B cell (primary cell): ENCODE data around the gene JADE2. TPM values are rescaled to one million over a fixed set of nuclear protein-coding genes. Genes with fewer than 3 reads are reported as not detected.

Experiments
- ATAC-seq: fragments of 200-7000 bp; cut with Tn5 transposase; one replicate; pipeline ENCODE4 v1.10.0; 2021; ENCODE audit warnings: low read depth, mild to moderate bottlenecking, moderate number of reproducible peaks, moderate library complexity
- CTCF ChIA-PET: fragments of 350-600 bp; sonication (Branson Sonifier 250); formaldehyde crosslinking; loops from one replicate; lab custom pipeline; 2021; ENCODE audit warnings: antibody characterized with exemption, inconsistent platforms; lab: Charles Lee
- POLR2A ChIA-PET: fragments of 350-600 bp; sonication (Branson Sonifier 250); formaldehyde crosslinking; loops from one replicate; lab custom pipeline; 2021; ENCODE audit warnings: antibody characterized with exemption; lab: Charles Lee
- DNase-seq: peaks from one replicate; pipeline ENCODE4 v3.0.0; 2013
- H2AFZ ChIP-seq: 2 replicates; pipeline ENCODE4 v1.6.1; 2012; ENCODE audit warnings: mild to moderate bottlenecking, low read depth, low read length; ENCODE audit not compliant: insufficient read depth, poor library complexity, severe bottlenecking
- H3K27ac ChIP-seq, 2 donors: 1 replicate in 1 of 2; 2 replicates in 1 of 2; pipeline ENCODE4 v1.5.1; 2012 to 2013; ENCODE audit warnings: low read length in 2 of 2, mild to moderate bottlenecking in 2 of 2, moderate library complexity in 1 of 2
- H3K27me3 ChIP-seq, 4 experiments: fragments of 200-600 bp in 1 of 4; sonication (generic) in 1 of 4; replicated peaks in 1 of 4; 1 replicate in 2 of 4; 2 replicates in 2 of 4; pipeline versions ENCODE4 v1.6.1 to v1.7.0; 2013 to 2016; ENCODE audit warnings: low read length in 3 of 4, mild to moderate bottlenecking in 2 of 4, mixed read lengths in 1 of 4, moderate library complexity in 1 of 4; ENCODE audit not compliant: insufficient read depth in 4 of 4, control insufficient read depth in 3 of 4; ENCODE audit errors: control extremely low read depth in 1 of 4
- H3K36me3 ChIP-seq, 2 experiments: replicated peaks in 1 of 2; 1 replicate in 1 of 2; 2 replicates in 1 of 2; pipeline versions ENCODE4 v1.6.1 to v1.7.1; 2013; ENCODE audit warnings: low read length in 1 of 2; ENCODE audit not compliant: insufficient read depth in 2 of 2, control insufficient read depth in 1 of 2; ENCODE audit errors: control extremely low read depth in 1 of 2, extremely low read depth in 1 of 2
- H3K4me1 ChIP-seq, 2 donors: fragments of 200-600 bp in 1 of 2; sonication (generic) in 1 of 2; 1 replicate in 1 of 2; 2 replicates in 1 of 2; pipeline versions ENCODE4 v1.5.1 to v1.6.1; 2013 to 2017; ENCODE audit warnings: low read length in 2 of 2; ENCODE audit not compliant: control insufficient read depth in 2 of 2, insufficient read depth in 2 of 2
- H3K4me2 ChIP-seq: replicated peaks from 2 replicates; pipeline ENCODE3; 2012; ENCODE audit warnings: mild to moderate bottlenecking, low read depth, low read length; ENCODE audit not compliant: poor library complexity, severe bottlenecking
- H3K4me3 ChIP-seq, 5 experiments: fragments of 200-600 bp in 1 of 5; sonication (generic) in 1 of 5; 1 replicate in 3 of 5; 2 replicates in 2 of 5; pipeline versions ENCODE4 v1.5.1 to v1.7.0; 2011 to 2016; ENCODE audit warnings: low read length in 4 of 5, mild to moderate bottlenecking in 4 of 5, low read depth in 2 of 5, control low read depth in 1 of 5, moderate library complexity in 1 of 5; ENCODE audit not compliant: insufficient read depth in 1 of 5; ENCODE audit errors: control extremely low read depth in 1 of 5, extremely low read depth in 1 of 5
- H3K79me2 ChIP-seq: fragments of 200-600 bp; sonication (generic); one replicate; pipeline ENCODE4 v1.6.0; 2016; ENCODE audit warnings: low read length; ENCODE audit not compliant: control insufficient read depth, insufficient read depth
- H3K9ac ChIP-seq: fragments of 200-600 bp; sonication (generic); 2 replicates; pipeline ENCODE4 v1.6.1; 2017; ENCODE audit warnings: mild to moderate bottlenecking, low read length, moderate library complexity
- H3K9me3 ChIP-seq, 3 donors: one replicate each; pipeline versions ENCODE4 v1.6.1 to v1.7.1; 2013; ENCODE audit warnings: low read length in 2 of 3; ENCODE audit not compliant: control insufficient read depth in 2 of 3, insufficient read depth in 1 of 3; ENCODE audit errors: control extremely low read depth in 1 of 3
- H4K20me1 ChIP-seq: 2 replicates; pipeline ENCODE4 v1.6.0; 2012; ENCODE audit warnings: mild to moderate bottlenecking, low read length; ENCODE audit not compliant: insufficient read depth, control insufficient read depth, poor library complexity, severe bottlenecking
- H3K27ac Mint-ChIP-seq: one replicate; pipeline ENCODE4 v1.8.0; 2021; ENCODE audit warnings: mixed read lengths
- H3K27me3 Mint-ChIP-seq: one replicate; pipeline ENCODE4 v1.8.0; 2021; ENCODE audit warnings: mixed read lengths
- H3K4me1 Mint-ChIP-seq: one replicate; pipeline ENCODE4 v1.8.0; 2021; ENCODE audit warnings: mixed read lengths
- H3K4me3 Mint-ChIP-seq: one replicate; pipeline ENCODE4 v1.8.0; 2021; ENCODE audit warnings: mixed read lengths
- H3K9me3 Mint-ChIP-seq: one replicate; pipeline ENCODE4 v1.8.0; 2022; ENCODE audit warnings: mixed read lengths; ENCODE audit not compliant: insufficient read depth
- EZH2 ChIP-seq: IDR thresholded peaks from 2 replicates; pipeline ENCODE4 v1.6.1; 2012; ENCODE audit warnings: borderline replicate concordance, low read depth, mild to moderate bottlenecking, moderate library complexity, low read length; ENCODE audit not compliant: insufficient read depth, poor library complexity, severe bottlenecking
- WGBS: methylation state at CpG from one replicate; pipeline ENCODE4 v1.1.5; 2013; ENCODE audit warnings: missing lambda C conversion rate; ENCODE audit not compliant: insufficient coverage; 5-methylcytosine and 5-hydroxymethylcytosine counted together
- intact Hi-C: fragments of 100-400 bp; cut with micrococcal nuclease; formaldehyde crosslinking; loops from one replicate; pipeline ENCODE4 v1.10.0; 2022
- polyA plus RNA-seq: library from polyadenylated mRNA; depleted of rRNA; stranded (reverse); fragments of >200 nt; gene quantifications from 2 replicates; pipeline ENCODE4 v1.2.3, GENCODE V29; 2012
- total RNA-seq, 2 donors: library from RNA; stranded (reverse); fragments of 120-200 nt in 1 of 2; gene quantifications; 1 replicate in 1 of 2; 2 replicates in 1 of 2; pipeline versions ENCODE4 v1.2.3 to v1.2.4, GENCODE V29; 2013 to 2022
- TF ChIP-seq, protein P1 (sequence below): fragments of 200-600 bp; IDR thresholded peaks from one replicate; pipeline ENCODE4 v1.8.0; 2022; ENCODE audit warnings: antibody characterized with exemption, mild to moderate bottlenecking

The JADE2 gene
- total and polyA plus RNA-seq, 2 donors (not counting 1 experiment from before 2014, with no cell fraction given), result 80.5 to 247 TPM

- H4K20me1 ChIP-seq, result peaks cover 99% of the 10 kb centered on the region
- POLR2A ChIA-PET, result no interaction called here
- H3K4me1 ChIP-seq, result no peaks in the 10 kb centered on the region
- no peak overlapping the region for H3K4me3 ChIP-seq
- Mint-ChIP-seq H3K27me3 (no peaks in the 10 kb centered on the region), H3K4me1 (peaks cover 7% of the 10 kb centered on the region), H3K27ac (peak overlapping the region; percentile 56), H3K4me3 (no peak overlapping the region), H3K9me3 (no peaks in the 10 kb centered on the region)
- TF ChIP-seq EZH2, result no peak
- TF ChIP-seq, protein P1, sequence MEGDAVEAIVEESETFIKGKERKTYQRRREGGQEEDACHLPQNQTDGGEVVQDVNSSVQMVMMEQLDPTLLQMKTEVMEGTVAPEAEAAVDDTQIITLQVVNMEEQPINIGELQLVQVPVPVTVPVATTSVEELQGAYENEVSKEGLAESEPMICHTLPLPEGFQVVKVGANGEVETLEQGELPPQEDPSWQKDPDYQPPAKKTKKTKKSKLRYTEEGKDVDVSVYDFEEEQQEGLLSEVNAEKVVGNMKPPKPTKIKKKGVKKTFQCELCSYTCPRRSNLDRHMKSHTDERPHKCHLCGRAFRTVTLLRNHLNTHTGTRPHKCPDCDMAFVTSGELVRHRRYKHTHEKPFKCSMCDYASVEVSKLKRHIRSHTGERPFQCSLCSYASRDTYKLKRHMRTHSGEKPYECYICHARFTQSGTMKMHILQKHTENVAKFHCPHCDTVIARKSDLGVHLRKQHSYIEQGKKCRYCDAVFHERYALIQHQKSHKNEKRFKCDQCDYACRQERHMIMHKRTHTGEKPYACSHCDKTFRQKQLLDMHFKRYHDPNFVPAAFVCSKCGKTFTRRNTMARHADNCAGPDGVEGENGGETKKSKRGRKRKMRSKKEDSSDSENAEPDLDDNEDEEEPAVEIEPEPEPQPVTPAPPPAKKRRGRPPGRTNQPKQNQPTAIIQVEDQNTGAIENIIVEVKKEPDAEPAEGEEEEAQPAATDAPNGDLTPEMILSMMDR, result no peak
- 96% methylated on average over 5 of the region's 5 CpGs for WGBS
- no peaks in the 10 kb centered on the region for H3K27me3 ChIP-seq
- CTCF ChIA-PET, result interaction anchor here (0.8 to 2.4 kb wide), 3 partner anchors 10 to 40 kb away, joined by 3 to 7 read pairs (median 6); no protein-coding TSS in a partner anchor
- ATAC-seq (no peak), DNase-seq (no peak)
- H3K4me2 ChIP-seq, result no peak overlapping the region
- no peak overlapping the region for H3K27ac ChIP-seq
- H3K36me3 ChIP-seq, result peaks cover 4 to 98% of the 10 kb centered on the region in 2 experiments
- no peak overlapping the region for H3K9ac ChIP-seq
- H3K9me3 ChIP-seq, result no peaks in the 10 kb centered on the region
- peaks cover 89% of the 10 kb centered on the region for H3K79me2 ChIP-seq
- intact Hi-C loops, result no loop called here
- H2AFZ ChIP-seq, result no peak overlapping the region
These were observed 42.8 kb downstream of the JADE2 start for GRCh38 chr5:134568337-134568700.

GRCh38 chr5:134568761-134569695, 43.6 kb downstream of the JADE2 start:
- Histone ChIP-seq H3K9me3 (no peaks in the 10 kb centered on the region), H3K36me3 (peaks cover 4 to 98% of the 10 kb centered on the region in 2 experiments), H3K4me1 (no peaks in the 10 kb centered on the region), H4K20me1 (peaks cover 98% of the 10 kb centered on the region), H3K27ac (no peak overlapping the region), H3K4me2 (no peak overlapping the region), H3K79me2 (peaks cover 82% of the 10 kb centered on the region), H3K4me3 (no peak overlapping the region), H2AFZ (no peak overlapping the region), H3K9ac (no peak overlapping the region), H3K27me3 (no peaks in the 10 kb centered on the region)
- ATAC-seq (no peak), DNase-seq (no peak)
- H3K27ac Mint-ChIP-seq, result peak overlapping the region; percentile 46
- WGBS, result 95% methylated on average over 24 of the region's 24 CpGs
- CTCF ChIA-PET, result interaction anchor here (0.8 to 2.4 kb wide), 2 partner anchors 9 to 41 kb away, joined by 3 to 6 read pairs; no protein-coding TSS in a partner anchor
- no peaks in the 10 kb centered on the region for H3K27me3 Mint-ChIP-seq
- intact Hi-C loops, result no loop called here
- POLR2A ChIA-PET, result no interaction called here
- no peak overlapping the region for H3K4me3 Mint-ChIP-seq
- H3K4me1 Mint-ChIP-seq, result peaks cover 7% of the 10 kb centered on the region
- no peaks in the 10 kb centered on the region for H3K9me3 Mint-ChIP-seq
- TF ChIP-seq, protein P1, result no peak
- no peak for TF ChIP-seq EZH2
